Mesenteric fat pad (tissue), 1 donor: ENCODE measurements around the gene FAM222A. TPM values are rescaled to one million over a fixed set of nuclear protein-coding genes. Genes with fewer than 3 reads are reported as not detected.

ENCODE experiments used
- DNase-seq: peaks from one replicate; pipeline ENCODE4 v3.0.0-alpha.2; 2020; ENCODE audit warnings: low spot score
- total RNA-seq: library from RNA; stranded (reverse); fragmentation: NEBNext Ultra II Directional; extraction: Animal tissue kit (Norgen Biotek cat#: 25700); gene quantifications from one replicate; pipeline ENCODE4 v1.2.1, GENCODE V29; 2021
- donor health status: DM: yes; HTN: yes; CAD: no.

FAM222A gene
- total RNA-seq, 1 donor from 2014 or later: 2.7 TPM

DNA sequence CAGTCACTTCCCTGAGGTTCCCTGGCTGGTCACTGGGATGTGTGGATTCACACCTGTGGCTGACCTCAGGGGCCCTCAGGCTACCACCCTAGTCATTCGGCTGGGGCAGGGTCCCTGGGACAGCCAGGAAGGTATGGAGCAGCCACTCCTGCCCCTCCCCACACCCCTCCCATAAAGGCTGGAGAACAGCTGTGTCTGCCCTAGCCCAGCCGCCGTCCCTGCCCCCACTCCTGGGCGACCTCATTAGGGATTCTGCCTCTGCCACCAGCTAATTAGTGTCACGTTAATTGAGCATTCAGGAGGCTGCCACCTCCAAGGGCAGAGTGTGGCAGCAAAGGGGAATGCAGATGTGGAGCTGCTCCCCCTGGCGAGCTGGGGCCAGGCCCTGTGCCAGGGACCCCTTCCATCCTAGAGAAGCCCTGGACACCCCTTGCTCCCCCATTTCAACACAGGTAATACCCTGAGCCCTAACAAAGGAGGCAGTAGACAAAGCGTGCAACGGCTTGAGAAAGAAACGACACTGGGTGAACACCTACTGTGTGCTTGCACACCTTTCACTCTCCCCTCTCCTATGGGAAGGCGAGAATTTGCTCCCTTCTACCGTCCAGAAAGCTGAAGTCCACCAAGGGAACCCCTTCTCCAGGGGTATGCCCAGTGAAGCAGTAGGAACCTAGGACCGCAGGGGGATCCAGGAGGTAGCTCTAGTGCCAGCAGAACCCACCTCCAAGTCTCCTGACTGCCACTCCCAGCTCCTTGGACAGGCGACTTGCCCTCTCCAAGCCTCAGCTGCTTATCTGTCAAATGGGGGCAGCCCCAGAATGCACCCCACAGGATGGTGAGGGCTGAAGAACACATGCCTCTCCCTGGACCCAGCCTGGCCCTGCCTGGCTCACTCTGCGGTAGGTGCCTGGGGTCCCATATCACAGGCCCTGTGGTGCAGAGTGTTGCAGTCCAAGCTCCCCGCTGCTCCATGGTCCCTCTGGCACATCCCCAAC is 45.1 kb downstream of the FAM222A start:
- DNase-seq: peak; percentile 81

GRCh38 chr12:109759595-109759994 is 46.0 kb downstream of the FAM222A start:
- DNase-seq: peak; percentile 33

GRCh38 chr12:109760031-109760929 is 46.7 kb downstream of the FAM222A start:
- DNase-seq: peak; percentile 83

- DNase-seq: peak; percentile 49
These were observed 47.6 kb downstream of the FAM222A start for GRCh38 chr12:109760930-109761921.

DNA sequence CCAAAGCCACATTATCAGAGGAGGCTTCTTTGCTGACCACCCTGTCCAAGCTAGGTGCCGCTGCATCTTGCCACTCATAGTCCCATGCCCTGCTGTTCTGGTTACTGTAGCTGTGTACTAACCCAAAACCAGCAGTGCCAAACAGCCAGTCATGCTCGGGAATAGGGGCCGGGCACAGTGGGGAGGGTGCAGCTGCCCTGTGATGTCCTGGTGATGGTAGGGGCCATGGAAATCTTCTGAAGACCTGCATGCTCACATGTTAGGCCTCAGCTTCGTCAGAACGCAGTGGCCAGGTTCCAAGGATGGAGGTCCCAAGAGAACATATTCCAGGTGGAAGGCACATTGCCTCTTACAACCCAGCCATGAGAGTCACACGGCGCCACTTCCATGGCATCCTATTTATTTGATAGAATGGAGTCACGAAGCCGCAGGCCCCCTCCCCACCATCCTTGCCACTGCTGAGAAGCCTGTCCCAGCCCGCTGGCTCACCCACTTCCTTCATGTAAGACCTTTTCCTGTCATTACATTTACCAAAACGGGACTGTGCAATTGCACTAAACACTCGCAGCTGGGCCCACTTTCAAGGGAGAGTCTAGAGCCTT is 48.5 kb downstream of the FAM222A start:
- peak; percentile 53 for DNase-seq

GRCh38 chr12:109762673-109763191 is 49.1 kb downstream of the FAM222A start:
- DNase-seq: peak; percentile 67

- peak; percentile 71 for DNase-seq
These were observed 49.7 kb downstream of the FAM222A start for GRCh38 chr12:109763201-109763841.

DNA sequence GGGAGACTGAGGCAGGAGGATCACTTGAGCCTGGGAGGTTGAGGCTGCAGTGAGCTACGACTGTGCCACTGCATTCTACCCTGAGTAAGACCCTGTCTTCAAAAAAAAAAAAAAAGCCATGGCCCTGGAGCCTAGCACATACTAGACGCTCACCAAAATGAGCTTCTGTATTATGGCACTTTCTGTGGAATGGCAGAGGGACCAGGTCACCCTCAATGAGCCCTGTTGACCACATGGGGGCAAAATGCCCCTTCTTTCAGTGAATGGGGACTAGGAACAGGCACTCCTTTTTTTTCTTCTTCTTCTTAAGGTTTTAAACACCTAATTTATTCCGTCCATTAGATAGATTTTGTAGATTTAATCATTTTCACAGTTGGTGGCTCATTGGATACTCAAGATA is 50.5 kb downstream of the FAM222A start:
- no peak for DNase-seq

GRCh38 chr12:109764776-109765445 is 51.3 kb downstream of the FAM222A start:
- DNase-seq: peak; percentile 51

DNA sequence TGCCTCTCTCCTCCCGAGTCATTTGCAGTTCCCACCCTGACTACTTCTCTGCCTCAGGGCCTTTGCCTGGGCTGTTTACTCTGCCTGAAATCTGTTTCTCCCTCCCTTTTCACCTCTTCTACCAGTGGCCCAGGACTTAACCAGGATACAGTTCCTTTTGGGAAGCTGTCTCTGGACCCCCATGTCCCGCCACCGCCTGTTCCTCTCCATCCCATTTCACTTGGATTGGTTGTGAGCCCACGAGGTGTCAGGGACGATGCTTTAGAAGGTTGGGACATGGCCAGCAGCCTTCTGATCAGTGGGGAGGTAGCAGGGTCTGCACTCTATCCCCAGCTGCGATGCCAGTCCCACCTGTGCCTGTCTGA is 51.8 kb downstream of the FAM222A start:
- DNase-seq: peak; percentile 78

DNA sequence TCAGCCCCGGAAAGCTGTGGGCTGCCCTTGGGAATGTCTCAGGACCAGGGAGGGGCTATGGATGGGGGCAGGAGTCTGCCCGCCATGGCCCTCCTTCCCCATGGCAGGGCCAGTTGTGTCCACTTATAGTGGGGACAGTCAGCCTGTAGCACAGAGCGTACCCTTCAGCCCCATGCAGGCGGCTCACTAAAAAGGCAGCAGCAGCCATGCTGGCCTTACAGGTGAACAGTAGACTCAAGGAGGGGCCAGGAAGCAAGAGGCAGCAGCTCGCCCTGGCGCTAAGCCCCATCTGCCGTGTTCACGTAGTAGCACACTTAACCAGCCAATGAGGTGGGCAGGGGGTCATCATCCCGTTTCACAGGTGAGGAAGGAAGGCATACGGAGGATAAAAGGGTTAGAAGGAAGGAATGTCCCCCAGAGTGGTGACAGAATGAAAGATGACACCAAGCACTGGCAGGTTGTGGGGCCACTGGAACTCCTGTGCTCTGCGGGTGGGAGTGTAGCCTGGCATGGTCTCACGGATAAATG is 52.7 kb downstream of the FAM222A start:
- no peak for DNase-seq

DNA sequence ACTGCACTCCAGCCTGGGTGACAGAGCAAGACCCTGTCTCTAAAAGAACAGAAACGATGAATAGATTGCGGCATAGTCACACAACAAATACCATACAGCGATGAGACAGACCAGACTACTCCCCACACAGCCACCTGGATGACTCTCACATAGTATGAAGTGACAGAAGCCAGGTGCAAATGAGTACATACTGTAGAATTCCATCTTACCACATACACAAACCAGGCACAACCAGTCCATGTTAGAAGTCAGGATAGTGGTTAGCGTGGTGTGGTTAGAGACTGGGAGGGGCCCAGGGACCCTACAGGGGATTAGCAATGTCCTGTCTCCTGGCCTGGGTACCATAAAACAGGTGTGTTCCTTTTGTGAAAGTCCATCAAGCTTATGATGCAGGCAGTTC is 53.8 kb downstream of the FAM222A start:
- peak; percentile 43 for DNase-seq

DNA sequence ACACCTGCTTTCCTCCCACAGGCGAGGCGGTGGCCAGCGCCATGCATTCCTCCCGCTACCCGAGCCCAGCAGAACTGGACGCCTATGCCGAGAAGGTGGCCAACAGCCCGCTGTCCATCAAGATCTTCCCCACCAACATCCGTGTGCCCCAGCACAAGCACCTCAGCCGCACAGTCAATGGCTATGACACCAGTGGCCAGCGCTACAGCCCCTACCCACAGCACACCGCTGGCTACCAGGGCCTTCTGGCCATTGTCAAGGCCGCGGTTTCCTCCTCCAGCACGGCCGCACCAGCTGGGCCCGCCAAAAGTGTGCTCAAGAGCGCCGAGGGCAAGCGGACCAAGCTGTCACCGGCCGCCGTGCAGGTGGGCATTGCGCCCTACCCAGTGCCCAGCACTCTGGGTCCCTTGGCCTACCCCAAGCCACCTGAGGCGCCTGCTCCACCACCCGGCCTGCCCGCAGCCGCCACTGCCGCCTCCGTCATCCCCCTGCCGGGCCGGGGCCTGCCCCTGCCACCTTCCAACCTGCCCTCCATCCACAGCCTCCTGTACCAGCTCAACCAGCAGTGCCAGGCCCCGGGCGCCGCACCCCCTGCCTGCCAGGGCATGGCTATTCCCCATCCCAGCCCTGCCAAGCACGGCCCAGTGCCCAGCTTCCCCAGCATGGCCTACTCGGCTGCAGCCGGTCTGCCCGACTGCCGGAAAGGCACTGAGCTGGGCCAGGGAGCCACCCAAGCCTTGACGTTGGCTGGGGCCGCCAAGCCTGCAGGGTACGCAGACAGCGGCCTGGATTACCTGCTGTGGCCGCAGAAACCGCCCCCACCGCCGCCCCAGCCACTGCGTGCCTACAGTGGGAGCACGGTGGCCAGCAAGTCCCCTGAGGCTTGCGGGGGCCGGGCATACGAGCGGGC is 54.6 kb downstream of the FAM222A start:
- peak; percentile 85 for DNase-seq

- DNase-seq: peak; percentile 87
These were observed 55.5 kb downstream of the FAM222A start for GRCh38 chr12:109768901-109769670.

DNA sequence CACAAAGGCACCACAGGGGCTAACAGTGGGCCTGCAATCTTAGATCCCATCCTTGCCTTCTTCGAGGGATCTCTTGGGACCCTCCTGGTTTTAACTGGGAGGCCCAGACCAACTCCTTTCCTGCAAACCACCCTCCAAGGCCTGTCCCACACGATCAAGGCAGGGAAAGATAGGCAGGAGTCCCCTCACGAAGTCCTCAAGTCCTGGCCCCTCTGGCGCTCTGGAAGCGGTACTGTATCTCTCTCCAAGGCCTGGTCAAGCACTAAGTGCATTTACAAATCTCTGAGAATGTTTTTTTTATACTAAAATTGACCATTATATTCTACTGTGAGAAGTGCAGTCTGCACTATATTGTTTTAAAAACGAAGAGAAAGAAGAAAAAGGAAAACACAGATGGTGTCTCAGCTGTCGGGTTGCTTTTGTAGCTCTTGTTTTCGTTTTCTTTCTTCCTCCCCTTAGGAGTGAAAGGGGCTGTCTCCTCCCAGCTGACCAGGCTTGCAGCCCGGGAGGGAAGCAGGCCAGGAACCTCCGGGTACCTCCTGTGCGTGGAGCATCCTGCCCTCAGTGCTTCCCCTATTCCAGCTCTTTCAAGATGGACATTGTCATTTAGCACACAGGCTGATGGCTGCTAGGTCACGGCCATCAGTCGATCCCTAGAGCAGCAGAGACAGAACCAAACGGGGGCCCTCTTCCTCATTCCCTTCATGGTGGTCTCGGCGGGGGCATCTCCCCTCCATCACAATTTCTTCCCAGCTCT is 56.7 kb downstream of the FAM222A start:
- peak; percentile 71 for DNase-seq
